ENCODE measurements around the gene REM1.
"Not testable (repeated sequence)": the region's sequence is repeated elsewhere in the genome, so short reads cannot be mapped to it uniquely, and the experiment has no call there.

REM1 gene

GRCh38 chr20:31474758-31475427, at the start of gene REM1, which contains the start of gene DEFB124:
REM1 (plus strand) TSS chr20:31475288; CDS start chr20:31476446, 1,158 bp downstream.
DEFB124 (minus strand) TSS chr20:31475127; CDS start chr20:31473013, 2,114 bp downstream.
- DNase-seq (ENCODE audit: low read depth in 2 of 2): no peak

- DNase-seq (ENCODE audit: low read depth in 2 of 2): no peak
These were observed 49.3 kb upstream of the REM1 start for GRCh38 chr20:31425797-31426196.

- DNase-seq (ENCODE audit: low read depth in 2 of 2): not testable (repeated sequence)
These were observed 48.1 kb upstream of the REM1 start for GRCh38 chr20:31426891-31427551.

GRCh38 chr20:31427576-31427975, 47.5 kb upstream of the REM1 start:
- not testable (repeated sequence) for DNase-seq (ENCODE audit: low read depth in 2 of 2)

GRCh38 chr20:31430568-31431115, 44.4 kb upstream of the REM1 start:
- DNase-seq (ENCODE audit: low read depth in 2 of 2): no peak

- no peak for DNase-seq (ENCODE audit: low read depth in 2 of 2)
These were observed 35.0 kb upstream of the REM1 start, which contains the start of gene DEFB123 for GRCh38 chr20:31440012-31440659. DEFB123 (plus strand) TSS chr20:31440632; CDS start chr20:31440699, 67 bp downstream.

- DNase-seq (ENCODE audit: low read depth in 2 of 2): no peak
These were observed 28.8 kb upstream of the REM1 start for GRCh38 chr20:31446084-31446819.

GRCh38 chr20:31449511-31450414, 25.3 kb upstream of the REM1 start:
- no peak for DNase-seq (ENCODE audit: low read depth in 2 of 2)

GRCh38 chr20:31452575-31452974, 22.5 kb upstream of the REM1 start:
- DNase-seq (ENCODE audit: low read depth in 2 of 2): no peak

- DNase-seq (ENCODE audit: low read depth in 2 of 2): no peak
These were observed 20.7 kb upstream of the REM1 start for GRCh38 chr20:31454361-31454760.

GRCh38 chr20:31470946-31471345, 4.1 kb upstream of the REM1 start:
- DNase-seq (ENCODE audit: low read depth in 2 of 2): not testable (repeated sequence)

- no peak for DNase-seq (ENCODE audit: low read depth in 2 of 2)
These were observed 2.4 kb upstream of the REM1 start for GRCh38 chr20:31472395-31473330.

- no peak for DNase-seq (ENCODE audit: low read depth in 2 of 2)
These were observed 1.6 kb upstream of the REM1 start for GRCh38 chr20:31473331-31474096.

- no peak for DNase-seq (ENCODE audit: low read depth in 2 of 2)
These were observed 1.0 kb upstream of the REM1 start for GRCh38 chr20:31474097-31474436.

GRCh38 chr20:31475472-31476293, 595 bp downstream of the REM1 start:
- DNase-seq (ENCODE audit: low read depth in 2 of 2): no peak

- DNase-seq (ENCODE audit: low read depth in 2 of 2): no peak
These were observed 1.2 kb downstream of the REM1 start for GRCh38 chr20:31476294-31476585.

GRCh38 chr20:31476643-31477215, 1.6 kb downstream of the REM1 start:
- DNase-seq (ENCODE audit: low read depth in 2 of 2): no peak

- no peak for DNase-seq (ENCODE audit: low read depth in 2 of 2)
These were observed 8.9 kb downstream of the REM1 start for GRCh38 chr20:31484001-31484400.
